ENCODE measurements around the gene FBXO21.

The FBXO21 gene

GRCh38 chr12:117234441-117234840 is 44.2 kb upstream of the FBXO21 start:
- no peak overlapping the region for H3K4me3 ChIP-seq (ENCODE audit: low read length)
- no peak overlapping the region for H3K4me2 ChIP-seq (ENCODE audit: low read length)
- no peaks in the 10 kb centered on the region for H3K9me2 ChIP-seq (replicated peaks; ENCODE audit: control insufficient read depth, low read length)
- H3K36me3 ChIP-seq (ENCODE audit: control insufficient read depth, low read length): no peaks in the 10 kb centered on the region
- H3K27me3 ChIP-seq (ENCODE audit: control insufficient read depth, low read length): peaks cover 3% of the 10 kb centered on the region; the same call in 1 of the 2 replicates
- no peaks in the 10 kb centered on the region for H3K9me3 ChIP-seq (ENCODE audit: control insufficient read depth, insufficient read depth, low read length)
- H3K27ac ChIP-seq (ENCODE audit: low read depth, low read length): no peak overlapping the region
- no peaks in the 10 kb centered on the region for H3F3A ChIP-seq (ENCODE audit: control insufficient read depth, insufficient read depth)
- H4K20me1 ChIP-seq (ENCODE audit: control insufficient read depth, insufficient read depth, low read depth, low read length): no peaks in the 10 kb centered on the region
- no peaks in the 10 kb centered on the region for H3K4me1 ChIP-seq (ENCODE audit: control insufficient read depth, low read length)
- TF ChIP-seq EZH2phosphoT487 (IDR thresholded peaks at IDR 0.05; ENCODE audit: borderline replicate concordance, low read length) (no peak), CTCF (IDR thresholded peaks at IDR 0.05; ENCODE audit: low read depth, low read length, poor library complexity, severe bottlenecking) (no peak)
- H3K79me2 ChIP-seq (ENCODE audit: control insufficient read depth, low read length): no peaks in the 10 kb centered on the region

GRCh38 chr12:117231750-117232149 is 41.5 kb upstream of the FBXO21 start:
- H3K9me3 ChIP-seq (ENCODE audit: control insufficient read depth, insufficient read depth, low read length): no peaks in the 10 kb centered on the region
- H3K36me3 ChIP-seq (ENCODE audit: control insufficient read depth, low read length): no peaks in the 10 kb centered on the region
- no peaks in the 10 kb centered on the region for H3F3A ChIP-seq (ENCODE audit: control insufficient read depth, insufficient read depth)
- no peaks in the 10 kb centered on the region for H3K79me2 ChIP-seq (ENCODE audit: control insufficient read depth, low read length)
- no peaks in the 10 kb centered on the region for H3K4me1 ChIP-seq (ENCODE audit: control insufficient read depth, low read length)
- no peak overlapping the region for H3K4me3 ChIP-seq (ENCODE audit: low read length)
- peaks cover 2% of the 10 kb centered on the region; the same call in 1 of the 2 replicates for H3K27me3 ChIP-seq (ENCODE audit: control insufficient read depth, low read length)
- no peak overlapping the region for H3K4me2 ChIP-seq (ENCODE audit: low read length)
- no peak overlapping the region for H3K27ac ChIP-seq (ENCODE audit: low read depth, low read length)
- TF ChIP-seq CTCF (IDR thresholded peaks at IDR 0.05; ENCODE audit: low read depth, low read length, poor library complexity, severe bottlenecking) (peak; percentile 54), EZH2phosphoT487 (IDR thresholded peaks at IDR 0.05; ENCODE audit: borderline replicate concordance, low read length) (no peak)
- no peaks in the 10 kb centered on the region for H4K20me1 ChIP-seq (ENCODE audit: control insufficient read depth, insufficient read depth, low read depth, low read length)
- no peaks in the 10 kb centered on the region for H3K9me2 ChIP-seq (replicated peaks; ENCODE audit: control insufficient read depth, low read length)

- Histone ChIP-seq H3K79me2 (ENCODE audit: control insufficient read depth, low read length) (no peaks in the 10 kb centered on the region), H3K27ac (ENCODE audit: low read depth, low read length) (no peak overlapping the region), H3K27me3 (ENCODE audit: control insufficient read depth, low read length) (no peaks in the 10 kb centered on the region)
These were observed 38.0 kb upstream of the FBXO21 start for GRCh38 chr12:117228239-117228638.

More at GRCh38 chr12:117228239-117228638, 38.0 kb upstream of the FBXO21 start:
- H3K9me3 ChIP-seq (ENCODE audit: control insufficient read depth, insufficient read depth, low read length): no peaks in the 10 kb centered on the region
- no peak overlapping the region for H3K4me3 ChIP-seq (ENCODE audit: low read length)
- no peaks in the 10 kb centered on the region for H3F3A ChIP-seq (ENCODE audit: control insufficient read depth, insufficient read depth)
- H3K9me2 ChIP-seq (replicated peaks; ENCODE audit: control insufficient read depth, low read length): no peaks in the 10 kb centered on the region
- no peaks in the 10 kb centered on the region for H3K4me1 ChIP-seq (ENCODE audit: control insufficient read depth, low read length)
- H3K36me3 ChIP-seq (ENCODE audit: control insufficient read depth, low read length): no peaks in the 10 kb centered on the region
- no peaks in the 10 kb centered on the region for H4K20me1 ChIP-seq (ENCODE audit: control insufficient read depth, insufficient read depth, low read depth, low read length)
- no peak overlapping the region for H3K4me2 ChIP-seq (ENCODE audit: low read length)
- TF ChIP-seq CTCF (IDR thresholded peaks at IDR 0.05; ENCODE audit: low read depth, low read length, poor library complexity, severe bottlenecking) (no peak), EZH2phosphoT487 (IDR thresholded peaks at IDR 0.05; ENCODE audit: borderline replicate concordance, low read length) (no peak)

Data from DOHH2 (cell line).